AG09309 (cell line): ENCODE results near the gene MEGF11.
A peak's percentile ranks its signal among the peaks of the same experiment; 100 is the strongest.

Experiments
- DNase-seq: peaks from one replicate; pipeline ENCODE4 v3.0.0-alpha.2; 2010; ENCODE audit warnings: low read depth
- H3K4me3 ChIP-seq: 2 replicates; pipeline ENCODE4 v1.5.1; 2011; ENCODE audit warnings: mild to moderate bottlenecking, low read depth, low read length, moderate library complexity; ENCODE audit not compliant: control insufficient read depth
- TF ChIP-seq, protein P1 (sequence below): IDR thresholded peaks from 2 replicates; pipeline ENCODE4 v1.5.1; 2011; ENCODE audit warnings: mild to moderate bottlenecking, low read depth, low read length, inconsistent platforms; ENCODE audit not compliant: insufficient read depth, control insufficient read depth; ENCODE audit errors: missing control alignments

MEGF11 gene

DNA sequence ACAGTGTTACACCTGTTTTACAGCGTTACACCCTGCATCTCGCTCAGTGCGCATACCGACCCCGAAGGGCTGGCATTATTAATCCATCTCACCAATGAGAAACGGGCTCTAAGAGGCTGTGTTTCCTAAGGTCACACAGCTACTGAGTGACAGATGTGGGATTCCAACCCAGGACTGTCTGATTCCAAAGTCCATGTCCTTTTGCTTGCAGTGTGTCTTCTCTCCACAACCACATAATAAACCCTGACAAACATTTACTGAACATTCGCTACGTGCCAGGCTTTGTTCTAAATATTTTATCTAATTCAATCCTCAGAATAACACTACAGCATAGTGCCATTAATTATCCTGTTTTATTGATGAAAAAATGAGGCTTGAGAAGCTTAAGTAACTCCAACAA lies 305.2 kb downstream of the MEGF11 start:
- TF ChIP-seq, protein P1, sequence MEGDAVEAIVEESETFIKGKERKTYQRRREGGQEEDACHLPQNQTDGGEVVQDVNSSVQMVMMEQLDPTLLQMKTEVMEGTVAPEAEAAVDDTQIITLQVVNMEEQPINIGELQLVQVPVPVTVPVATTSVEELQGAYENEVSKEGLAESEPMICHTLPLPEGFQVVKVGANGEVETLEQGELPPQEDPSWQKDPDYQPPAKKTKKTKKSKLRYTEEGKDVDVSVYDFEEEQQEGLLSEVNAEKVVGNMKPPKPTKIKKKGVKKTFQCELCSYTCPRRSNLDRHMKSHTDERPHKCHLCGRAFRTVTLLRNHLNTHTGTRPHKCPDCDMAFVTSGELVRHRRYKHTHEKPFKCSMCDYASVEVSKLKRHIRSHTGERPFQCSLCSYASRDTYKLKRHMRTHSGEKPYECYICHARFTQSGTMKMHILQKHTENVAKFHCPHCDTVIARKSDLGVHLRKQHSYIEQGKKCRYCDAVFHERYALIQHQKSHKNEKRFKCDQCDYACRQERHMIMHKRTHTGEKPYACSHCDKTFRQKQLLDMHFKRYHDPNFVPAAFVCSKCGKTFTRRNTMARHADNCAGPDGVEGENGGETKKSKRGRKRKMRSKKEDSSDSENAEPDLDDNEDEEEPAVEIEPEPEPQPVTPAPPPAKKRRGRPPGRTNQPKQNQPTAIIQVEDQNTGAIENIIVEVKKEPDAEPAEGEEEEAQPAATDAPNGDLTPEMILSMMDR = no peak
- no peak overlapping the region for H3K4me3 ChIP-seq
- DNase-seq = no peak

DNA sequence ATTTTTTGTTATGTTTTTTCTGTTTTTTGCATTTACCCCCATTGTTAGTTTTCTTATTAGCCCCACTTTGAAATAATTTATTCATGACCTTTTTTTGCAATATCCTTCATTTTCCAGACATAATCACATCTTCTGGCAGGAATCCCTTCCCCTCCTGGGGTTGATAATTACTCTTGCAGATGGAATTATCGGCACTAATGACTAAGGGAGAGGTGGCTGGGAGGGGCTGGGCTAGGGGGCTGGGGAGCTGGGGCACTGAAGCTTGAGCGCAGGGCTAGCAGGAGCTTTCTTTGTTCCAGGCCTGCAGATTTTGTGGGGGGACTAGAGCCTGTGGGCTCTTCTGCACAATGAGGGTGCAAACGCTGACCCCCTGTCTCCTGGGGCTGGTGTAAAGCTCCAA lies 306.5 kb downstream of the MEGF11 start:
- TF ChIP-seq, protein P1 = no peak
- H3K4me3 ChIP-seq = no peak overlapping the region
- no peak for DNase-seq

DNA sequence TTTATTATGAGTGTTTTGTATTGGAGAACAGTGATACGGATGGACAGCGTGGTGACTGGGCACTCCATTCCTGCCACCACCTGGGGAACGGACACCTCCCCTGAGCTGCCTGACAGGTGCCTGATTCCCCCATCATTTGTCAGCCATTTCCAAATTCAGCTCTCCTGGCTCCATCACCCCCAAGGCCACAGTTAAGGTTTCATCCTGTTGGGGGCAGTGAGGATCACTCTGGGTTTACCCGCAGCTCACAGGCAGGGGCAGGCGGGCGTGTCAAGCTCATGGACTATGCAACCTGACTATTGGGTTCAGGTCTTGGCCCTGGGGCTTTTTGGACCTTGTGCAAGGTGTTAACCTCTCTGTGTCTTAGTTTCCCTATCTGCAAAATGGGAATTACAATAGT lies 307.9 kb downstream of the MEGF11 start:
- TF ChIP-seq, protein P1 = no peak
- DNase-seq = no peak
- H3K4me3 ChIP-seq = no peak overlapping the region

DNA sequence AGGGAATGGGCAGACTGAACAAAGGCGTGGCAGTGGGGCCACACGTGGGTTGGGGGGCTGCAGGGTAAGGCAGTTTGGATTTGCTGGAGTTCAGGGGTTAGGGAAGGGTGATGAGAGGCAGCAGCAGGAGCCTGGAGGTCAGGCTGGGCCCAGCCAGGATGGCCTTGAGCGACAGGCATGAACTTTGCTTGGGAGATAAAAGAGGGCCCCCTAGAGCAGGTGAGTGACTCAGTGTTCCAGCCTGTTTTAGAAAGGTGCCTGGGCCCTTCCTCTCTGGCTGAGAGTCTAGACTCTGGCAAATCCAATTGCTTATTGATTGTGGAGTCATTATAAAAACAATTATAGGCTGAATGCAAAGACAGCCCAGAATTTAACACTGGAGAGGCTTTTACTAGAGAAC lies 309.1 kb downstream of the MEGF11 start:
- DNase-seq = no peak
- H3K4me3 ChIP-seq = no peak overlapping the region
- TF ChIP-seq, protein P1 = no peak

DNA sequence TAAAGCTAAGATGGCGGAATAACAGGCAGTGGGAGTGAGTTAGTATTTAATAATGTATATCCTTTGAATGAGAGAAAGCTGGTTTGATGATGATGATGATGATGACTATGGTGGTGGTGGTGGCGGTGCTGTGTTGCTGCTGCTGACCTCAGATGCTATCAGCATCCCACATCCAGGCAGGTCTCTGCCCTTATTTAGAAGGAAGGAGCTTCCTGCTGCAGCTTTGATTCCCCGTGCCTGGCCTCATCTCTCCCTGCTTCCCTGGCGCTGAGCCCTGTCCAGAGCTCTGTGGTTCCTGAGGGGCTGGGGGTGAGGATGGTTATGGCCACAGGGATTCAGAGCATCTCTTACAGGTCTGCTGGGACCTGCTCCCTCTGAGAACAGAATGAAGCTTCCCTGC lies 311.1 kb downstream of the MEGF11 start:
- TF ChIP-seq, protein P1 = no peak
- H3K4me3 ChIP-seq = no peak overlapping the region
- no peak for DNase-seq

DNA sequence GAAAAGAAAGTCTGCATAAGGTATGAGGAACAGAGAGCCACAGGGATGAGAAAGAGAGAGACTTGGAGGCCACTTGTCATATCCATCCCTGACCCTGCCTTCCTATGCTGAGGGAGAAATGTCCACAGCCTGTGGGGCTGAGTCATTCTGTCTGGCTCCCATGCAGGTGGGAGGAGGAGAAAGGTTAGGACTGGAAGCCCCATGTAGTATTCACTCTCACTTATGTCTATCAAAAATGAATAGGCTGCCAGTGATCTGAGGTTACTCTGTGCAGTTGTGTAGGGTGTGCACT lies 313.0 kb downstream of the MEGF11 start:
- no peak for DNase-seq
- TF ChIP-seq, protein P1 = no peak
- no peak overlapping the region for H3K4me3 ChIP-seq

DNA sequence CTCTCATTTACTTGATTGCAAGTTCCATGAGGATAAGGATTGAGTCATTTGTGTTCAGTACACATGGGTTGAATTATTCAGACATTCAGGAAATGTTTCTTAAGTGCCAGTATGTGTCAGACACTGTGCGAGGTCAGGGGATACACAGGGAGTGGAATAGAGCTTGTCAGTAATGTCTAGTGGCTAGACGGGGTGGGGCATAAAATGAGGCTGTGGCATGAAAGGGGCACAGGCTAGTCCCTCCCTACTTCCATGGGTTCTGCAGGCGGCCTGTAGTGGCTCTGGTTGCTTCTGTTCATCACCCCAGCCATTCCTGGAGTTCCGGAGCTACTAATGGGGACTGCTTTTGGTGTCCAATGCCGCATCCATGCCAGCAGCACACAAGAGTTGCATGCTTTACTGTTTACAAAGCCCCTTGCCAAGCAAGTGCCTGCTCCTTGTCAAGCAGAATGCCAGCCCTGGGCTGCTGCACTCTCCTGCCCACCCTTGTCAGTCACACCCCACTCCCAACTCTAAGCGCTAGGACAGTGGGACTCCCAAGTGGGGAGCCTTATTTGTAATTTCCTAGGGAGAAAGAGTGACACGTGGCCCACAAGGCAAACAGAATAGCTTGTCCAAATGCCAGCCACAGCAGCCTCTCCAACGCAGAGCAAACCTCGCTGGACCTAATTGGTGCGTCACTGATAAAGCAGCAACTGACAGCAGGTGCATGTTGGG lies 313.5 kb downstream of the MEGF11 start:
- DNase-seq = peak; percentile 91

More for the DNA sequence above, 313.5 kb downstream of the MEGF11 start:
- no peak overlapping the region for H3K4me3 ChIP-seq
- TF ChIP-seq, protein P1 = no peak
